IPS DF 6.9 (cell line): Measurements from ENCODE around the gene RTL1.

Experiments
- DNase-seq: peaks from one replicate; pipeline ENCODE4 v3.0.0-alpha.2; 2013; ENCODE audit warnings: low read depth, low spot score
- H3K27ac ChIP-seq: one replicate; pipeline ENCODE4 v1.5.1; 2013; ENCODE audit warnings: low read length, control low read depth
- H3K27me3 ChIP-seq: 2 replicates; pipeline ENCODE4 v1.6.1; 2013; ENCODE audit warnings: mild to moderate bottlenecking, low read length; ENCODE audit not compliant: control insufficient read depth, insufficient read depth
- H3K36me3 ChIP-seq: 2 replicates; pipeline ENCODE4 v1.6.1; 2013; ENCODE audit warnings: low read length; ENCODE audit not compliant: control insufficient read depth, insufficient read depth
- H3K4me1 ChIP-seq: 2 replicates; pipeline ENCODE4 v1.6.1; 2013; ENCODE audit warnings: low read length; ENCODE audit not compliant: control insufficient read depth, insufficient read depth
- H3K4me3 ChIP-seq: 2 replicates; pipeline ENCODE4 v1.5.1; 2013; ENCODE audit warnings: mild to moderate bottlenecking, low read length
- H3K9me3 ChIP-seq: 2 replicates; pipeline ENCODE4 v1.6.1; 2013; ENCODE audit warnings: low read length, inconsistent platforms; ENCODE audit not compliant: control insufficient read depth, insufficient read depth
- WGBS: extraction: QIAGEN DNeasy Blood & Tissue Kit; methylation state at CpG from one replicate; pipeline ENCODE4 v1.1.7; 2013; ENCODE audit warnings: mixed read lengths, missing lambda C conversion rate; ENCODE audit not compliant: insufficient read length, insufficient coverage; 5-methylcytosine and 5-hydroxymethylcytosine counted together

Gene RTL1

GRCh38 chr14:100906420-100906819 is 2.9 kb upstream of the RTL1 start:
- WGBS = no CpG with 5 or more reads among the region's 6 CpGs
- no peak for DNase-seq

GRCh38 chr14:100905166-100905565 is 1.6 kb upstream of the RTL1 start:
- no CpG with 5 or more reads among the region's 12 CpGs for WGBS
- Histone ChIP-seq H3K4me1 (peaks cover under 1% of the 10 kb centered on the region; the same call in 1 of the 2 replicates), H3K9me3 (no peaks in the 10 kb centered on the region), H3K36me3 (no peaks in the 10 kb centered on the region), H3K4me3 (no peak overlapping the region), H3K27ac (no peak overlapping the region), H3K27me3 (peaks cover 6% of the 10 kb centered on the region; the same call in 1 of the 2 replicates)
- DNase-seq = no peak

More at GRCh38 chr14:100906420-100906819, 2.9 kb upstream of the RTL1 start:
- H3K9me3 ChIP-seq = no peaks in the 10 kb centered on the region
- no peaks in the 10 kb centered on the region for H3K36me3 ChIP-seq
- no peak overlapping the region for H3K4me3 ChIP-seq
- no peaks in the 10 kb centered on the region; the same call in 1 of the 2 replicates for H3K4me1 ChIP-seq
- H3K27me3 ChIP-seq = peaks cover 6% of the 10 kb centered on the region; the same call in 1 of the 2 replicates
- no peak overlapping the region for H3K27ac ChIP-seq

- WGBS = no CpG with 5 or more reads among the region's 45 CpGs
- no peak overlapping the region for H3K27ac ChIP-seq
- H3K9me3 ChIP-seq = no peaks in the 10 kb centered on the region
- H3K27me3 ChIP-seq = peaks cover 6% of the 10 kb centered on the region; the same call in 1 of the 2 replicates
- DNase-seq = no peak
- H3K4me3 ChIP-seq = peak overlapping the region; percentile 40; the same call in 1 of the 2 replicates
- H3K36me3 ChIP-seq = no peaks in the 10 kb centered on the region
- H3K4me1 ChIP-seq = peaks cover 2% of the 10 kb centered on the region; the same call in 1 of the 2 replicates
These were observed 975 bp upstream of the RTL1 start for GRCh38 chr14:100904307-100905087.

DNA sequence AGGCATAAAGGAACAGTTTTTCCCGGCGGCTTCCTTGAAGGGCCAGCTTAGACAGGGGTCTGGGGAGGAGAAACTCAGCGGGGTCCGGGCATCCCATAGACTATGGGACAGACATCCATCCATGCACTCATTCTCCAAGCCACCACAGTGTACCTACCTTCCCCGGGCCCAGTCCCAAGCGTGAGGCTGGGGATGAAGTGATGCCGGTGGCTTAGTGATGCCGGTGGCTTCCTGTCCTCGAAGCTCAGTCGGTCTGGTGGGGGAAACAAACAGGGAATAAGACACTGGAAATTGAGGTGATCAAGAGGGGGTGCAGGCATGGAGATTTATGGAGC is 421 bp downstream of the RTL1 start:
- no CpG with 5 or more reads among the region's 10 CpGs for WGBS
- Histone ChIP-seq H3K4me1 (peaks cover 4% of the 10 kb centered on the region), H3K27ac (no peak overlapping the region), H3K4me3 (no peak overlapping the region), H3K27me3 (peaks cover 6% of the 10 kb centered on the region; the same call in 1 of the 2 replicates), H3K9me3 (no peaks in the 10 kb centered on the region), H3K36me3 (no peaks in the 10 kb centered on the region)
- DNase-seq = no peak

DNA sequence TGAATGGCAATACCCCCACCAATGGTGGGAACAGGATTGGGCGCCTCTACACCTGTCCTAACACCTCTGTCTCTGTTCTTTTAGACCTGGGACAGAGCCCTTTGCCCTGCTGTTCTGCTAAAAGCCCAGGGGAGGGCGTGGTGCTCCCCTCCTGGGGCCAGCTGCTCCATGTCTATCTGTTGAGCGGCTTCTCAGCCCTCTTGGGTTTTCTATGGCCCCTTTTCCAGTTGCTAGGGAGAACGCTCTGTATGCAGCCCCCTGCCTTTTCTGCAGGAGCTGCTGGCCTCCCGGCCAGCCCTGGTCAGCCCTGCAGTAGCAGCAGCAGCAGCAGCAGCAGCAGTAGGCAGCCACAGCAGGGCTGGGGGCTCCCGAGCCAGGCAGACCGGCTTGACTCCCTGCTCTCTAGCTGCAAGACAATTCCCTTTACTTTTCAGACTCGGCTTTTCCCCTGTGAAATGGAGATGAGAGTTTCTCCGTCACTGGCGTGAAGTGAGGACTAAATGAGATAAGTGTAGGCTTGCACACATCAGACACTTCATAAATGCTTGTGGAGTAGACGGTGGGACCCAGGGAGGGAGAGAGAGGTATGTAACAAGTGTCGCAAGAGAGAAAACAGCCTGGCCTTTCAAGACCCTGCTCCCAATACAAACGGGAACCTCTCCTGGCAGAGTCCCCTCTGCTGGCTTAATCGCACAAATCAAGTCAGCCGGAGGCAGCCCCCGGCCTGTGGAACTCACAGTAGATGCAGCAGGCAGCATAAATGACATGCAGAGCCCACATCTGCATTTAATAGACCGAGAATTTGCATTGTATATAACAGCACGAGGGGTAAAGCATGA is 1.0 kb downstream of the RTL1 start:
- H3K36me3 ChIP-seq = no peaks in the 10 kb centered on the region
- H3K27me3 ChIP-seq = peaks cover 6% of the 10 kb centered on the region; the same call in 1 of the 2 replicates
- no peak for DNase-seq
- H3K27ac ChIP-seq = no peak overlapping the region
- H3K4me1 ChIP-seq = peaks cover 4% of the 10 kb centered on the region
- no CpG with 5 or more reads among the region's 18 CpGs for WGBS
- H3K9me3 ChIP-seq = no peaks in the 10 kb centered on the region
- no peak overlapping the region for H3K4me3 ChIP-seq

GRCh38 chr14:100901391-100902183 is 1.9 kb downstream of the RTL1 start:
- Histone ChIP-seq H3K27ac (no peak overlapping the region), H3K9me3 (no peaks in the 10 kb centered on the region), H3K4me3 (no peak overlapping the region), H3K36me3 (no peaks in the 10 kb centered on the region), H3K4me1 (peaks cover 4% of the 10 kb centered on the region), H3K27me3 (peaks cover 6% of the 10 kb centered on the region; the same call in 1 of the 2 replicates)
- no CpG with 5 or more reads among the region's 12 CpGs for WGBS
- no peak for DNase-seq

DNA sequence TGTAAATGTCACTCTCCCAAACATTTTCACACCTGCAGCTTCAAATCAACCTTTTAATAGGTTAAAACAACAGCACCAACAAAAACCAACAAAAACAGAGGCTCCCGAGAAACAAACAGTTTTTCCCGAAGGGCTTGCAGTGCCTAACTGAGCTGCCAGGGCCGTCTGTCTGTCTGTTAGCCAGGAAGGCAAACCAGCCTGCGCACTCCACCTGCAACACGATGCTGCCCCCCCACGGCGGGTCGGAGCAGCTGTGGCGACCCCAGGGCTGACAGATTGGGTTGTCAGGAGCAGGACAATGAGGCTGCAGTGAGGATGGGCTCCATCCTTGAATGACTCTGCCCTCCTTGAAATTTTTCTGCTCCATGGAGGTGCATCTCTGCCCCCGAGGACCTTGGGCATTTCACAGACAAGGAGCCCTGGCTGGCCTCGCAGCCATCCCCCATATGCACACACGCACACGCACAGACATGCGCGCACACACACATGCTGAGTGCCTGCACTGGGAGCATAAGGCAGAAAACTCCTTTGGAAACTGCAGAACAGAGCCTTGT is 2.6 kb downstream of the RTL1 start:
- Histone ChIP-seq H3K27ac (no peak overlapping the region), H3K4me1 (peaks cover 4% of the 10 kb centered on the region), H3K4me3 (peak overlapping the region; percentile 16; the same call in 1 of the 2 replicates), H3K9me3 (no peaks in the 10 kb centered on the region), H3K36me3 (no peaks in the 10 kb centered on the region), H3K27me3 (peaks cover 6% of the 10 kb centered on the region; the same call in 1 of the 2 replicates)
- no peak for DNase-seq
- no CpG with 5 or more reads among the region's 15 CpGs for WGBS

- Histone ChIP-seq H3K4me1 (peaks cover 4% of the 10 kb centered on the region), H3K27me3 (peaks cover 6% of the 10 kb centered on the region; the same call in 1 of the 2 replicates), H3K36me3 (no peaks in the 10 kb centered on the region), H3K27ac (no peak overlapping the region), H3K4me3 (peak overlapping the region; percentile 16; the same call in 1 of the 2 replicates), H3K9me3 (no peaks in the 10 kb centered on the region)
- DNase-seq = no peak
- WGBS = no CpG with 5 or more reads among the region's 19 CpGs
These were observed 3.4 kb downstream of the RTL1 start for GRCh38 chr14:100899884-100900771.
